ENCODE results near the gene NECTIN1.
A peak's percentile ranks its signal among the peaks of the same experiment; 100 is the strongest.

The NECTIN1 gene

GRCh38 chr11:119691020-119691666 lies 37.9 kb downstream of the NECTIN1 start:
- no peak for DNase-seq

GRCh38 chr11:119689302-119689701 lies 39.7 kb downstream of the NECTIN1 start:
- DNase-seq = no peak

GRCh38 chr11:119688356-119688755 lies 40.6 kb downstream of the NECTIN1 start:
- no peak for DNase-seq

GRCh38 chr11:119687373-119688046 lies 41.5 kb downstream of the NECTIN1 start:
- no peak for DNase-seq

- no peak for DNase-seq
Observed at GRCh38 chr11:119686177-119686882, 42.7 kb downstream of the NECTIN1 start.

- no peak for DNase-seq
Observed at GRCh38 chr11:119685111-119685746, 43.8 kb downstream of the NECTIN1 start.

GRCh38 chr11:119684361-119685110 lies 44.5 kb downstream of the NECTIN1 start:
- peak; percentile 53 for DNase-seq

- DNase-seq = peak; percentile 28
Observed at GRCh38 chr11:119683783-119684182, 45.2 kb downstream of the NECTIN1 start.

- DNase-seq = no peak
Observed at GRCh38 chr11:119681361-119681910, 47.6 kb downstream of the NECTIN1 start.

GRCh38 chr11:119680541-119681360 lies 48.2 kb downstream of the NECTIN1 start:
- DNase-seq = no peak

- DNase-seq = no peak
Observed at GRCh38 chr11:119679346-119679745, 49.7 kb downstream of the NECTIN1 start.

GRCh38 chr11:119678351-119678750 lies 50.6 kb downstream of the NECTIN1 start:
- no peak for DNase-seq

- no peak for DNase-seq
Observed at GRCh38 chr11:119677840-119678239, 51.2 kb downstream of the NECTIN1 start.

- DNase-seq = no peak
Observed at GRCh38 chr11:119676461-119677020, 52.5 kb downstream of the NECTIN1 start.

- DNase-seq = no peak
Observed at GRCh38 chr11:119673759-119674336, 55.2 kb downstream of the NECTIN1 start.

GRCh38 chr11:119673052-119673758 lies 55.8 kb downstream of the NECTIN1 start:
- DNase-seq = peak; percentile 70

- peak; percentile 86 for DNase-seq
Observed at GRCh38 chr11:119672597-119672996, 56.4 kb downstream of the NECTIN1 start.

GRCh38 chr11:119671561-119672015 lies 57.4 kb downstream of the NECTIN1 start:
- peak; percentile 76 for DNase-seq

GRCh38 chr11:119671051-119671450 lies 57.9 kb downstream of the NECTIN1 start:
- DNase-seq = peak; percentile 89

GRCh38 chr11:119669487-119669886 lies 59.5 kb downstream of the NECTIN1 start:
- no peak for DNase-seq
